Kidney (tissue), 14 donors: ENCODE measurements around the gene TMEM86B. TPM values are rescaled to one million over a fixed set of nuclear protein-coding genes. Genes with fewer than 3 reads are reported as not detected.

Experiments used
- DNase-seq, 5 donors: peaks; one replicate each; pipeline ENCODE4 v3.0.0-alpha.2; 2013 to 2020
- FAIRE-seq: peaks from 2 replicates; lab custom pipeline; 2012; peaks lifted over from hg19 to GRCh38; lab: Jason Lieb, UNC
- H3K27ac ChIP-seq, 2 donors: one replicate each; pipeline ENCODE4 v1.7.0; 2013; ENCODE audit warnings: low read depth in 2 of 2, low read length in 2 of 2, inconsistent platforms in 1 of 2
- H3K27me3 ChIP-seq: one replicate; pipeline ENCODE4 v1.7.1; 2013; ENCODE audit warnings: low read length, inconsistent platforms; ENCODE audit not compliant: control insufficient read depth, insufficient read depth
- H3K36me3 ChIP-seq, 3 donors: one replicate each; pipeline versions ENCODE4 v1.7.0 to v1.7.1; 2013; ENCODE audit warnings: low read length in 3 of 3, control low read depth in 1 of 3, inconsistent platforms in 1 of 3; ENCODE audit not compliant: insufficient read depth in 3 of 3, control insufficient read depth in 2 of 3
- H3K4me1 ChIP-seq, 3 donors: one replicate each; pipeline versions ENCODE4 v1.7.0 to v1.7.1; 2013; ENCODE audit warnings: low read length in 3 of 3, inconsistent platforms in 1 of 3, low read depth in 1 of 3; ENCODE audit not compliant: control insufficient read depth in 2 of 3, insufficient read depth in 2 of 3
- H3K4me3 ChIP-seq, 3 donors: one replicate each; pipeline versions ENCODE4 v1.7.0 to v1.8.1; 2013; ENCODE audit warnings: low read length in 3 of 3, control low read depth in 1 of 3, inconsistent platforms in 1 of 3
- H3K9ac ChIP-seq, 3 donors: one replicate each; pipeline versions ENCODE4 v1.7.0 to v1.7.1; 2013; ENCODE audit warnings: low read length in 3 of 3, control low read depth in 1 of 3, inconsistent platforms in 1 of 3
- H3K9me3 ChIP-seq, 3 donors: one replicate each; pipeline versions ENCODE4 v1.7.0 to v1.7.1; 2013; ENCODE audit warnings: low read length in 3 of 3, control low read depth in 1 of 3, inconsistent platforms in 1 of 3; ENCODE audit not compliant: control insufficient read depth in 2 of 3, insufficient read depth in 1 of 3
- CTCF ChIP-seq: IDR thresholded peaks from 3 replicates; pipeline ENCODE4 v1.5.1; 2012; ENCODE audit warnings: mild to moderate bottlenecking, moderate library complexity, borderline replicate concordance; ENCODE audit not compliant: insufficient read depth; ENCODE audit errors: extremely low read depth
- intact Hi-C: fragments of 100-400 bp; cut with DNase I; formaldehyde crosslinking; loops from one replicate; pipeline ENCODE4 v1.11.1; 2022
- polyA plus RNA-seq: library from polyadenylated mRNA; stranded (reverse); fragments of 350-450 nt; fragmentation: Illumina TruSeq; extraction: RNeasy Lipid Tissue Mini Kit (QIAGEN cat#74804); gene quantifications from one replicate; pipeline ENCODE4 v1.2.3, GENCODE V29; 2014; ENCODE audit warnings: low read depth, low replicate concordance; ENCODE audit not compliant: insufficient read depth
- total RNA-seq: library from RNA; stranded (reverse); fragmentation: NEBNext Ultra II Directional; extraction: Animal tissue kit (Norgen Biotek cat#: 25700); gene quantifications from one replicate; pipeline ENCODE4 v1.2.1, GENCODE V29; 2021
- donor health status: control.
- donor health status: control.
- donor health status: control.
- donor health status: control.
- donor health status: control.
- donor health status: DM: yes; HTN: yes; CAD: no.
- donor health status: Normal renal cell carcinoma (clear cell type).

The TMEM86B gene
- total and polyA plus RNA-seq, 2 donors from 2014 or later = 3.3 to 4.6 TPM

GRCh38 chr19:55228015-55228391 is 560 bp downstream of the TMEM86B start:
- no peaks in the 10 kb centered on the region for H3K27me3 ChIP-seq
- peaks cover 0 to 4% (median 3%) of the 10 kb centered on the region in 3 donors for H3K4me1 ChIP-seq
- no peak overlapping the region for H3K4me3 ChIP-seq
- H3K9me3 ChIP-seq = no peaks in the 10 kb centered on the region
- no peak overlapping the region for H3K9ac ChIP-seq
- TF ChIP-seq CTCF = no peak
- intact Hi-C loops = no loop called here
- DNase-seq (no peak), FAIRE-seq (no peak)
- H3K27ac ChIP-seq = no peak overlapping the region
- H3K36me3 ChIP-seq = peaks cover 2 to 6% (median 5%) of the 10 kb centered on the region in 3 donors

- no peak overlapping the region for H3K4me3 ChIP-seq
- no peaks in the 10 kb centered on the region for H3K27me3 ChIP-seq
- intact Hi-C loops = no loop called here
- DNase-seq (no peak), FAIRE-seq (no peak)
- H3K9me3 ChIP-seq = no peaks in the 10 kb centered on the region
- no peak overlapping the region for H3K9ac ChIP-seq
- peaks cover 0 to 5% (median 0%) of the 10 kb centered on the region in 3 donors for H3K36me3 ChIP-seq
- no peak overlapping the region for H3K27ac ChIP-seq
- TF ChIP-seq CTCF = no peak
- peaks cover 0 to 3% (median 0%) of the 10 kb centered on the region in 3 donors for H3K4me1 ChIP-seq
These were observed 1.1 kb downstream of the TMEM86B start for GRCh38 chr19:55227241-55228014.

GRCh38 chr19:55226788-55227187 is 1.8 kb downstream of the TMEM86B start:
- DNase-seq = no peak
- H3K27me3 ChIP-seq = no peaks in the 10 kb centered on the region
- H3K4me3 ChIP-seq = no peak overlapping the region
- no peaks in the 10 kb centered on the region for H3K9me3 ChIP-seq
- FAIRE-seq = no peak
- H3K27ac ChIP-seq = no peak overlapping the region
- H3K9ac ChIP-seq = no peak overlapping the region
- peaks cover 0 to 3% (median 0%) of the 10 kb centered on the region in 3 donors for H3K4me1 ChIP-seq
- intact Hi-C loops = no loop called here
- H3K36me3 ChIP-seq = peaks cover 0 to 5% (median 0%) of the 10 kb centered on the region in 3 donors
- TF ChIP-seq CTCF = no peak

- no peaks in the 10 kb centered on the region for H3K9me3 ChIP-seq
- H3K9ac ChIP-seq = no peak overlapping the region
- no peaks in the 10 kb centered on the region for H3K27me3 ChIP-seq
- FAIRE-seq (no peak), DNase-seq (no peak)
- peaks cover 0 to 2% (median 0%) of the 10 kb centered on the region in 3 donors for H3K36me3 ChIP-seq
- no peak for TF ChIP-seq CTCF
- H3K27ac ChIP-seq = no peak overlapping the region
- H3K4me3 ChIP-seq = no peak overlapping the region
- H3K4me1 ChIP-seq = peaks cover 0 to 3% (median 0%) of the 10 kb centered on the region in 3 donors
- intact Hi-C loops = no loop called here
These were observed 2.3 kb downstream of the TMEM86B start for GRCh38 chr19:55226273-55226672.
